ENCODE measurements around the gene MMD2.
"Not testable (repeated sequence)": the region's sequence is repeated elsewhere in the genome, so short reads cannot be mapped to it uniquely, and the experiment has no call there.

MMD2 gene

GRCh38 chr7:4893929-4894475, 65.0 kb downstream of the MMD2 start:
- Mint-ChIP-seq H3K36me3 (ENCODE audit: low read depth) (no peaks in the 10 kb centered on the region), H3K4me3 (no peak overlapping the region), H3K27me3 (peaks cover 3% of the 10 kb centered on the region), H3K27ac (no peak overlapping the region), H3K9me3 (peaks cover 7% of the 10 kb centered on the region), H3K4me1 (no peaks in the 10 kb centered on the region)
- no peak for ATAC-seq
- no peak for DNase-seq

GRCh38 chr7:4893188-4893587, 65.8 kb downstream of the MMD2 start:
- ATAC-seq; H3K27me3 Mint-ChIP-seq; H3K4me1 Mint-ChIP-seq; H3K9me3 Mint-ChIP-seq; H3K27ac Mint-ChIP-seq; H3K4me3 Mint-ChIP-seq; H3K36me3 Mint-ChIP-seq (ENCODE audit: low read depth); DNase-seq: not testable (repeated sequence)

GRCh38 chr7:4891522-4891921, 67.5 kb downstream of the MMD2 start:
- H3K4me3 Mint-ChIP-seq; H3K36me3 Mint-ChIP-seq (ENCODE audit: low read depth); H3K4me1 Mint-ChIP-seq; ATAC-seq; H3K27me3 Mint-ChIP-seq; H3K27ac Mint-ChIP-seq; DNase-seq; H3K9me3 Mint-ChIP-seq: not testable (repeated sequence)

- peaks cover 7% of the 10 kb centered on the region for H3K9me3 Mint-ChIP-seq
- H3K4me3 Mint-ChIP-seq: no peak overlapping the region
- H3K4me1 Mint-ChIP-seq: no peaks in the 10 kb centered on the region
- no peak overlapping the region for H3K27ac Mint-ChIP-seq
- H3K27me3 Mint-ChIP-seq: peaks cover 9% of the 10 kb centered on the region
- DNase-seq: no peak
- ATAC-seq: no peak
- no peaks in the 10 kb centered on the region for H3K36me3 Mint-ChIP-seq (ENCODE audit: low read depth)
These were observed 69.3 kb downstream of the MMD2 start for GRCh38 chr7:4889682-4890081.

- no peaks in the 10 kb centered on the region for H3K4me1 Mint-ChIP-seq
- H3K4me3 Mint-ChIP-seq: no peak overlapping the region
- ATAC-seq (no peak), DNase-seq (no peak)
- H3K27ac Mint-ChIP-seq: no peak overlapping the region
- H3K36me3 Mint-ChIP-seq (ENCODE audit: low read depth): no peaks in the 10 kb centered on the region
- no peaks in the 10 kb centered on the region for H3K9me3 Mint-ChIP-seq
- peaks cover 17% of the 10 kb centered on the region for H3K27me3 Mint-ChIP-seq
These were observed 70.8 kb downstream of the MMD2 start for GRCh38 chr7:4888161-4888560.

- no peak for DNase-seq
- ATAC-seq: no peak
- Mint-ChIP-seq H3K4me3 (no peak overlapping the region), H3K4me1 (peaks cover 11% of the 10 kb centered on the region), H3K27ac (no peak overlapping the region), H3K36me3 (ENCODE audit: low read depth) (no peaks in the 10 kb centered on the region), H3K9me3 (no peaks in the 10 kb centered on the region), H3K27me3 (peaks cover 29% of the 10 kb centered on the region)
These were observed 72.3 kb downstream of the MMD2 start for GRCh38 chr7:4886671-4887070.

GRCh38 chr7:4885317-4885807, 73.6 kb downstream of the MMD2 start:
- H3K36me3 Mint-ChIP-seq (ENCODE audit: low read depth): no peaks in the 10 kb centered on the region
- H3K27me3 Mint-ChIP-seq: peaks cover 33% of the 10 kb centered on the region
- H3K4me3 Mint-ChIP-seq: no peak overlapping the region
- DNase-seq (no peak), ATAC-seq (no peak)
- no peak overlapping the region for H3K27ac Mint-ChIP-seq
- H3K9me3 Mint-ChIP-seq: no peaks in the 10 kb centered on the region
- H3K4me1 Mint-ChIP-seq: peaks cover 11% of the 10 kb centered on the region

- Mint-ChIP-seq H3K4me1 (peaks cover 11% of the 10 kb centered on the region), H3K9me3 (no peaks in the 10 kb centered on the region), H3K27me3 (peaks cover 33% of the 10 kb centered on the region), H3K36me3 (ENCODE audit: low read depth) (no peaks in the 10 kb centered on the region), H3K4me3 (no peak overlapping the region), H3K27ac (no peak overlapping the region)
- ATAC-seq: no peak
- DNase-seq: no peak
These were observed 74.8 kb downstream of the MMD2 start for GRCh38 chr7:4884164-4884563.

GRCh38 chr7:4883372-4884144, 75.4 kb downstream of the MMD2 start, which contains the start of gene RADIL:
RADIL (minus strand) TSS chr7:4883716; CDS start chr7:4878139, 5,577 bp downstream.
- H3K9me3 Mint-ChIP-seq: no peaks in the 10 kb centered on the region
- peaks cover 32% of the 10 kb centered on the region for H3K27me3 Mint-ChIP-seq
- ATAC-seq (peak; percentile 93), DNase-seq (peak; percentile 93)
- H3K4me1 Mint-ChIP-seq: peaks cover 11% of the 10 kb centered on the region
- peak within 1 kb of the TSS; percentile 53 for H3K4me3 Mint-ChIP-seq
- H3K36me3 Mint-ChIP-seq (ENCODE audit: low read depth): no peaks in the 10 kb centered on the region
- no peak within 1 kb of the TSS for H3K27ac Mint-ChIP-seq

- Mint-ChIP-seq H3K27ac (no peak overlapping the region), H3K4me3 (peak overlapping the region; percentile 53), H3K9me3 (no peaks in the 10 kb centered on the region), H3K27me3 (peaks cover 32% of the 10 kb centered on the region), H3K4me1 (peaks cover 11% of the 10 kb centered on the region), H3K36me3 (ENCODE audit: low read depth) (no peaks in the 10 kb centered on the region)
- DNase-seq (no peak), ATAC-seq (no peak)
These were observed 76.0 kb downstream of the MMD2 start for GRCh38 chr7:4883033-4883371.

GRCh38 chr7:4882169-4883032, 76.6 kb downstream of the MMD2 start:
- Mint-ChIP-seq H3K27ac (no peak overlapping the region), H3K27me3 (peaks cover 32% of the 10 kb centered on the region), H3K9me3 (no peaks in the 10 kb centered on the region), H3K4me3 (peak overlapping the region; percentile 53), H3K36me3 (ENCODE audit: low read depth) (no peaks in the 10 kb centered on the region), H3K4me1 (peaks cover 11% of the 10 kb centered on the region)
- DNase-seq (no peak), ATAC-seq (no peak)

GRCh38 chr7:4880218-4880617, 78.8 kb downstream of the MMD2 start:
- peaks cover 29% of the 10 kb centered on the region for H3K27me3 Mint-ChIP-seq

GRCh38 chr7:4879396-4880081, 79.4 kb downstream of the MMD2 start:
- DNase-seq (no peak), ATAC-seq (no peak)
- peaks cover 11% of the 10 kb centered on the region for H3K4me1 Mint-ChIP-seq
- H3K36me3 Mint-ChIP-seq (ENCODE audit: low read depth): no peaks in the 10 kb centered on the region
- no peak overlapping the region for H3K27ac Mint-ChIP-seq
- peaks cover 28% of the 10 kb centered on the region for H3K27me3 Mint-ChIP-seq
- H3K9me3 Mint-ChIP-seq: no peaks in the 10 kb centered on the region
- no peak overlapping the region for H3K4me3 Mint-ChIP-seq

More at GRCh38 chr7:4880218-4880617, 78.8 kb downstream of the MMD2 start:
- no peak for DNase-seq
- Mint-ChIP-seq H3K27ac (no peak overlapping the region), H3K4me3 (no peak overlapping the region), H3K9me3 (no peaks in the 10 kb centered on the region), H3K36me3 (ENCODE audit: low read depth) (no peaks in the 10 kb centered on the region), H3K4me1 (peaks cover 11% of the 10 kb centered on the region)
- no peak for ATAC-seq

Data from activated naive CD8-positive, alpha-beta T cell treated with anti-CD3 and anti-CD28 coated beads, Interleukin-2, amount 50 U/mL, for 24 hours (primary cell).